ENCODE results near the gene MCTP2.

DNA sequence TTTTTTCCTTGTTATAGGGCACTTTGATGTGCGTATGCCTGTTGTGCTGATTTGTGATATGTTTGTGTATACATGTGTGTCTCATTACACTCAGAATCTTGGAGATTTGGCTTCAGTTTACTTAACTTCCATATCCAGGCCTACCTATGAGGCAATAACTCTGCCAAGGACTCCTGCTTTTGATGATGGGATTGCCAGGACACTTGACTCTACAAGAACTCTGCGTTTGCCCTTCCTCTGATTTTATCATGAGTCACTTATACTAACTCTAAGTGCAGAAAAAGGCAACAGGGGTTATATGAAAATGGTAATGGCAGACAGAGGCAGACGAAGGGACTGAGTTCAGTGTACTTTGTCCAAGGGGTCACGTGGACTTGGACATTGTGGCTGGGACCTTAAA lies 33.6 kb downstream of the MCTP2 start:
- TF ChIP-seq, protein P1, sequence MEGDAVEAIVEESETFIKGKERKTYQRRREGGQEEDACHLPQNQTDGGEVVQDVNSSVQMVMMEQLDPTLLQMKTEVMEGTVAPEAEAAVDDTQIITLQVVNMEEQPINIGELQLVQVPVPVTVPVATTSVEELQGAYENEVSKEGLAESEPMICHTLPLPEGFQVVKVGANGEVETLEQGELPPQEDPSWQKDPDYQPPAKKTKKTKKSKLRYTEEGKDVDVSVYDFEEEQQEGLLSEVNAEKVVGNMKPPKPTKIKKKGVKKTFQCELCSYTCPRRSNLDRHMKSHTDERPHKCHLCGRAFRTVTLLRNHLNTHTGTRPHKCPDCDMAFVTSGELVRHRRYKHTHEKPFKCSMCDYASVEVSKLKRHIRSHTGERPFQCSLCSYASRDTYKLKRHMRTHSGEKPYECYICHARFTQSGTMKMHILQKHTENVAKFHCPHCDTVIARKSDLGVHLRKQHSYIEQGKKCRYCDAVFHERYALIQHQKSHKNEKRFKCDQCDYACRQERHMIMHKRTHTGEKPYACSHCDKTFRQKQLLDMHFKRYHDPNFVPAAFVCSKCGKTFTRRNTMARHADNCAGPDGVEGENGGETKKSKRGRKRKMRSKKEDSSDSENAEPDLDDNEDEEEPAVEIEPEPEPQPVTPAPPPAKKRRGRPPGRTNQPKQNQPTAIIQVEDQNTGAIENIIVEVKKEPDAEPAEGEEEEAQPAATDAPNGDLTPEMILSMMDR (conservative IDR thresholded peaks at IDR 0.05; ENCODE audit: low read depth, low read length): no peak
- TF ChIP-seq EZH2 (IDR thresholded peaks at IDR 0.05; ENCODE audit: borderline replicate concordance, low read depth, low read length, poor library complexity, severe bottlenecking): no peak
